Osteocyte (in vitro differentiated cells): ENCODE data around the gene DNAJC13. TPM values are rescaled to one million over a fixed set of nuclear protein-coding genes. Genes with fewer than 3 reads are reported as not detected.

ENCODE experiments used
- DNase-seq: peaks from one replicate; pipeline ENCODE4 v3.0.0; 2021; ENCODE audit warnings: mixed read lengths; ENCODE audit not compliant: unreplicated experiment; ENCODE audit errors: extremely low spot score
- H3K27ac Mint-ChIP-seq: one replicate; pipeline ENCODE4 v1.8.0; 2021; ENCODE audit warnings: mild to moderate bottlenecking, mixed read lengths; ENCODE audit not compliant: unreplicated experiment
- H3K27me3 Mint-ChIP-seq: one replicate; pipeline ENCODE4 v1.8.0; 2021; ENCODE audit warnings: mixed read lengths; ENCODE audit not compliant: unreplicated experiment
- H3K36me3 Mint-ChIP-seq: one replicate; pipeline ENCODE4 v1.8.0; 2021; ENCODE audit warnings: mixed read lengths; ENCODE audit not compliant: unreplicated experiment
- H3K4me1 Mint-ChIP-seq: one replicate; pipeline ENCODE4 v1.8.0; 2021; ENCODE audit warnings: mixed read lengths; ENCODE audit not compliant: unreplicated experiment
- H3K4me3 Mint-ChIP-seq: one replicate; pipeline ENCODE4 v1.8.0; 2021; ENCODE audit warnings: mild to moderate bottlenecking, moderate library complexity, mixed read lengths; ENCODE audit not compliant: unreplicated experiment
- H3K9me3 Mint-ChIP-seq: one replicate; pipeline ENCODE4 v1.8.0; 2021; ENCODE audit warnings: mixed read lengths; ENCODE audit not compliant: unreplicated experiment
- CTCF ChIP-seq: fragments of 200-600 bp; sonication (generic); IDR thresholded peaks from 2 replicates; pipeline ENCODE4 v1.5.0; 2021; ENCODE audit warnings: antibody characterized with exemption, mild to moderate bottlenecking, moderate library complexity
- total RNA-seq: library from RNA; stranded (reverse); gene quantifications from 2 replicates; pipeline ENCODE4 v1.2.1, GENCODE V29; 2021

Gene DNAJC13
- total RNA-seq, 1 donor from 2014 or later, result 57.1 TPM

GRCh38 chr3:132544130-132544529 is 126.8 kb downstream of the DNAJC13 start:
- TF ChIP-seq CTCF, result no peak
- H3K4me1 Mint-ChIP-seq, result peaks cover 33% of the 10 kb centered on the region
- no peak overlapping the region for H3K27ac Mint-ChIP-seq

GRCh38 chr3:132545471-132545870 is 128.2 kb downstream of the DNAJC13 start:
- H3K4me1 Mint-ChIP-seq, result peaks cover 45% of the 10 kb centered on the region
- no peak for DNase-seq
- H3K9me3 Mint-ChIP-seq, result no peaks in the 10 kb centered on the region
- peaks cover 5% of the 10 kb centered on the region for H3K36me3 Mint-ChIP-seq
- peak overlapping the region; percentile 6 for H3K27ac Mint-ChIP-seq
- no peak for TF ChIP-seq CTCF
- no peaks in the 10 kb centered on the region for H3K27me3 Mint-ChIP-seq
- no peak overlapping the region for H3K4me3 Mint-ChIP-seq

More at GRCh38 chr3:132544130-132544529, 126.8 kb downstream of the DNAJC13 start:
- H3K27me3 Mint-ChIP-seq, result no peaks in the 10 kb centered on the region
- H3K4me3 Mint-ChIP-seq, result no peak overlapping the region
- H3K9me3 Mint-ChIP-seq, result no peaks in the 10 kb centered on the region
- DNase-seq, result no peak
- peaks cover 11% of the 10 kb centered on the region for H3K36me3 Mint-ChIP-seq

GRCh38 chr3:132549169-132549568 is 131.9 kb downstream of the DNAJC13 start:
- H3K9me3 Mint-ChIP-seq, result no peaks in the 10 kb centered on the region

GRCh38 chr3:132549890-132550578 is 132.7 kb downstream of the DNAJC13 start:
- DNase-seq, result no peak
- no peak for TF ChIP-seq CTCF
- no peaks in the 10 kb centered on the region for H3K36me3 Mint-ChIP-seq
- peaks cover 42% of the 10 kb centered on the region for H3K4me1 Mint-ChIP-seq
- H3K27me3 Mint-ChIP-seq, result no peaks in the 10 kb centered on the region
- H3K9me3 Mint-ChIP-seq, result no peaks in the 10 kb centered on the region
- H3K27ac Mint-ChIP-seq, result peak overlapping the region; percentile 20
- no peak overlapping the region for H3K4me3 Mint-ChIP-seq

More at GRCh38 chr3:132549169-132549568, 131.9 kb downstream of the DNAJC13 start:
- Mint-ChIP-seq H3K27ac (no peak overlapping the region), H3K4me1 (peaks cover 35% of the 10 kb centered on the region), H3K36me3 (no peaks in the 10 kb centered on the region), H3K27me3 (no peaks in the 10 kb centered on the region), H3K4me3 (no peak overlapping the region)
- DNase-seq, result no peak
- no peak for TF ChIP-seq CTCF

- H3K36me3 Mint-ChIP-seq, result no peaks in the 10 kb centered on the region
- H3K27ac Mint-ChIP-seq, result peak overlapping the region; percentile 20
- peaks cover 42% of the 10 kb centered on the region for H3K4me1 Mint-ChIP-seq
Observed at GRCh38 chr3:132550579-132551305, 133.4 kb downstream of the DNAJC13 start.

More at GRCh38 chr3:132550579-132551305, 133.4 kb downstream of the DNAJC13 start:
- Mint-ChIP-seq H3K27me3 (no peaks in the 10 kb centered on the region), H3K4me3 (no peak overlapping the region), H3K9me3 (no peaks in the 10 kb centered on the region)
- DNase-seq, result no peak
- TF ChIP-seq CTCF, result no peak
